RPMI7951 (cell line): ENCODE results near the gene AGPAT4. TPM values are rescaled to one million over a fixed set of nuclear protein-coding genes. Genes with fewer than 3 reads are reported as not detected.
"Not testable (repeated sequence)": the region's sequence is repeated elsewhere in the genome, so short reads cannot be mapped to it uniquely, and the experiment has no call there.

Experiments used
- DNase-seq: peaks from one replicate; pipeline ENCODE4 v3.0.0-alpha.2; 2012; ENCODE audit warnings: low read depth
- total RNA-seq: library from RNA; depleted of rRNA; stranded (reverse); fragments of >200 nt; shearing (Covaris generic); gene quantifications from 2 replicates; pipeline ENCODE4 v1.2.3, GENCODE V29; 2014

The AGPAT4 gene
- total RNA-seq, 1 experiment from 2014 or later = 16.2 TPM

DNA sequence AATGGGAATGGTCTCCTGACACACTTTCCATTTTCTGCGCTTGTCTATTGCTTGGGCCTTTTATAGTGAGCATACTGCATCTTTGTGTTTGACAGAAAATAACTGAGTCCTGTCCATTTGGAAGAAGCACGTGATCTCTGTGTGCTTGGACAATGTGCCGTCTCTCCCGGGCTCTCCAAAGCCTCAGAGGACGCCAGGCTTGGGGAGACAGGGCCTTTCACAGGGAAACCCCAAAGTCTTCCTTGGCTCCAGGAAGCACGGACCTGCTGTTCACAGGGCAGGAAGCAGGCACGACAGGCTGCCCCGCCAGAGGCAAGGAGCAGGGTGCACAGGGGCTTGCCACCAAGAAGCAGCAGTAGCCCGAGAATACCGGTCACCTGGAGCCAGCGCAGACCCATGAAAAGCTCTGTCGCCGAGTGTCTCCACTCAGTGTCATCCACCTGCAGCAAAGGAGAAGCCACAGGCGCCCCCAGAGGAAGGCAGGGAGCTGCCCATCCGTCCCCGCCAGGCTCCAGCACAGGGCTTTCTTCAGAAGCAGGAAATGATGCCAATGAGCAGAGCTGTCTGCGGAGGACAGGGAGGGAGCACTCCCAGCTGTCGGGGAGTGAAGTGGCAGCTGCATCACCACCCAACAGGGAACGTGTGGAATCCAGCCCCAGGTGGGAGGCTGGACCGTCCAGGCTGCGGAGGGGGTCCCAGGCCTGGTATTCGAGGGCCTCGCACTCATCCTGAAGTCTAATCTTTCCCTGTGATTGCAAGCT is 135.1 kb downstream of the AGPAT4 start:
- no peak for DNase-seq

DNA sequence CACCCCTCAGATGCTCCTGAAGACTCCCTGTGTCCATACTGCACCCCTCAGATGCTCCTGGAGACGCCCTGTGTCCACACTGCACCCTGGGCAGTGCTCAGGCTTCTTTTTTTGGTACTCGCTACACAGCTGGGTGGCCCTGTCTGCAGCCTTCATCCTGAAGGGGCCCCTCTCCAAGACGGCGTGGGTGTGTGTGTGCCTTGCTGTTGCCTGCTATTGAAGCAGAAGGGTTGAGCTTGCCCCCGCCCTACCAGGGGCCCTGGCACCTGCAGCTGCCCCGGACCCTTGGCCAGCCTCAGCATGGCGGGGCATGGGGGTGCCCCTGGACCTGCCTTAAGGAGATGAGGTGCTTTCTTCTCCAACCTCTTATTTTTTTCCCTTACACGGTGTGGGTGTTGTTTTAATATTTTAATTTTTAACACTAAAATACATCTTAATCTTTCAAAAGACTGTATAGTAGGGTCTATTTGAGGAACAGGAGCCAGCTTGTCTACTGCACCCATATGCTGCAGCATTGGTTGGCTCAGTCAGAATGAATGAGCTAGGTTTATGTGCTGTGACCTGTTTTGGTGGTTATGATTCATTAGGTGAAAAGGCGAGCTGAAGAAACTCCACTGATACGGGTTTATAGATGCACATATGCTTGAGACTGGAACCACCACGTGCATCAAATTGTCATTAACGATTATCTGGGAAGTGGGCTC is 135.9 kb downstream of the AGPAT4 start:
- peak; percentile 42 for DNase-seq

DNA sequence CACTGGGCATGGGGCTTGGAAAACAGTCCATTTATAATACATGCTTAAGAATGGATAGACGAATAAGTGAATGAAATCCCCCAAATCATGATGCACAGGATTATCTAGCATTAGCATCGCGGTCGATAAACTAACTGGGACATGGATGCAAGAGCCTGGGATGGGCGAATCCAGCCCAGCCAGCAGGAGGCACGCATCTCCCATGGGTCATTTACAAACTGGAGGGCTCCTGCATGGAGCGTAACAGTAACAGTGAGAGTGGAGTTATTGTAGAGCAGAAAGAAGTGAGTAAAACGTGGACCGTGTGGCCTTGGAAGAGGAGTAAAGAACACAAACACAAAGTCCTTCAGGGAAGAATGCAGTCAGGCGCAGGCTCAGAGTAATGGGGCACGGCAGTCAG is 136.5 kb downstream of the AGPAT4 start:
- no peak for DNase-seq

DNA sequence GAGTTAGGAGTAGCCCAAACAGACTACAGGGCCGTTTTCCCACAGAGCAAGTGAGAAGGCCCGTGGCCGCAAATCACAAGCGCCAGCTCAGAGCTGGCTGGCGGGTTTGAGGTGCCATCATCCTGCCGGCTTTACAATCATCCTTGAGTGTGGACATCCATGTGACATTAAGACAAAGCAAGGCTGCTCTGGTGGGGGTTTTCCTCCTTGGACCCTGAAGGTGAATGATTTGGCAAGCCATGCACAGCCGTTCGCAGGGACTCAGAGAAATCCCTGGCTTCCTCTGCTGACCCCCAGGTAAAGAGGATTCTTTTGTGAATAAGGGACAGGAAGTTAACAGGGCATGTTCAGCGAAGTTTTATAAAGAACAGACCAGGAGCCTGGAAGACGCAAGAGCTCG is 137.2 kb downstream of the AGPAT4 start:
- no peak for DNase-seq

DNA sequence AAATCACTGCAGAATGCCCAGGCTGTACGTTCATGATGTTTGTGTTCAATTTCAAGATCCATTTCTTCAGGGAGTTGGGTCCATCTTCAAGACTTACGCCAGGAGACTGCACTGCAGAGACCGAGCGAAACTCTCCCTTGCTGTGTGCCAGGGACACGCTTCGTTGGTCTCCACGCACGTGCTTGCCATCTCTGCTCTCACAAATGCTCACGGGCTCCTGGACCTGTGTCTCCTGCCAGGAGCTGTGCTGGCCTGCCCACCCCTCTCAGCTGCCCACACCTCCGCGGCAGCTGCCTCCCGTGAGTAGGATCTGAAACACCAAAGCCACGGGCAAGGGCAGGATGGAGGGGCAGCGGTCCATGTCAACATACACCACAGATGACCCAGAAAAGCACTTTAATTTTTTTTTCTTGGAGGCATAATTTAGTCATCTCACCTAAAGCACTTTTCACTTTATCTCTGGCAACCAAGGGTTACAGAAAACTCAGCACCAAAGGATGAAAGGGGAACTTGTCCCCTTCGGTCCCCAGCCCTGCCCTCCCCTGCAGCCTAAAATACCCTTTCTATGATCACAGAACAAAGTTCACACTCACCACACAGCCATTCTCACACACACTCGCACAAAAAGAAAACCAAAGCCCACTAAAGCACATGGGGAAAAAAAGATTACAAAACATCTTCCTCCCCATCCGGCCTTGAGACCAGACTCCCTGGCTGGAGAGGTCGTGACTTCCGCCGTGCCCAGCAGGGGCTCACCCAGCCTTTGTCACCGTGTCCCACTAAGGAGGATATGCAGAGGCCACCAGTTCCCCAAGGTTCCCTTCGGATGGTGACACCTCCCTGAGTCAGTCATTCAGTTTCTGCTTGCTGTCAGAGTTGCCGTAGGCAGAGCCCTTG is 137.9 kb downstream of the AGPAT4 start:
- no peak for DNase-seq

DNA sequence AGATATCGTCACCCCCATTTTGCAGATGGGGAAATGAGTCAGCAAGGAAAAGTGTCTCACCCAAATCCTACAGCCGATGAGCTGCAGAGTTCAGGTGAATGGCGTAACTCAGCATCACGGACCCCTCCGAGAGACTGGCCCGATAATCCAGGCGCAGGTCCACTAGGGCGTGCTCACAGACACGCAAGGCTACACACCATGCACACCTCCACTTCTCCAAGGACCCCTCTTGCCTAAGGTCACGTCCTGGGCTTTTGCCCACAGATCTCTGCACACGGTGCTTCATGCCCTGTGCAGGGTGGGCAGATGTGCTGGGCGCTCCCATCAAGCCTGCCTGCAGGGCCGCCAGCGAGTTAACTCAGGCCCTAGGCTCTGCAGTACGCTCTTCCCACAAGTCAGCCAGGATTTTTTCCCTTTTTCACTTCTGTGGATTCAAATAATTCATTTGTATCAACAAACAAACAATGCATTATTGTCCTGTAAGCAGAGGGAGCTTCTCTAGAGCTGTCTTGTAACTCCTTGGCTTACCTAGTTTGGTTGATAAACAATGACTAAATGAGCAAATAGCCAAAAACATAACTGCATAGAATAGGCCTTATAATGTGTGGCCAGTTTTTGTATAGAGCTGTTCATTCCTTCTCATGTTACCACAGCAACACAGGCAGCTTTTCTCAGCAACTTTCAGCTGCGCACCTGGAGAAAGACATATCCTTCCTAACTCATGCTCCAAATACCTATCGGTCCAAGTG is 139.1 kb downstream of the AGPAT4 start:
- DNase-seq = no peak

DNA sequence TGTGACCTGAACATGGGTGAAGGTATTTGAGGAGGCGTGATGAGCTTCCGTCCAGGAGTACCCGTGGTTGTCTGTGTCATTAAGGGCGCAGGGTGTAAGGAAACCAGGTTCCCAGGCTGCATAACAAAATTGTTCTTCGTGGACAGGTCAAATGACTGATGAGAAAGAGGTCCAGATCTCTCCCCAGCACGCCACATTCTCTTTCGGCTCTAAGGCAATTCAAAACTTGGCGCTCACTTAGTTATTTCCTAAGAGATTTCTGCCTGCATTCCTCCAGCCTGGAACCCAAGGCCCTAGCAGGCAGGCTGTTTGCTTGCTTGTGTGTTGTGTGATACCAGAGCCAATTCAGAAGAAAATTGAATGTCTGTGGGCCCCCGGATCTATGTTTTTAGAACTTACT is 139.9 kb downstream of the AGPAT4 start:
- DNase-seq = no peak

DNA sequence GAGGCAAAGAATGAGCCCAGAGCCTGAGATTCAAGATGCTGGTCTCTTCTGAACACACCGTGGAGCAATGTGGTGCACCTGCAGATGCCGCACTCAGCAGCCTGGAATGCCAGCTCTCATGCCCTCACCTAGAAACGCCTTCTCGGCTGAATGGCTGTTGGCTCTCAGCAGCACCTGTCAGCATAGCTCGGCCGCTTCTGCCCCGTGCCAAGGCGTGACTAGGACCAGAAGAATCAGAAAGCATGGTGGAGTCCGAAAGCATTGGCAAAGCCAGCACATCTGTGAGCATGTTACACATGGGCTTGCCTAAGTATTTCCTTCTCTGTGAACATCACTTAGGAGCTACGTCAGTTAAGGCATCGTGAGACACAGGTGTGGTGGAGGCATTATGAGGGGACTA is 141.5 kb downstream of the AGPAT4 start:
- DNase-seq = no peak

DNA sequence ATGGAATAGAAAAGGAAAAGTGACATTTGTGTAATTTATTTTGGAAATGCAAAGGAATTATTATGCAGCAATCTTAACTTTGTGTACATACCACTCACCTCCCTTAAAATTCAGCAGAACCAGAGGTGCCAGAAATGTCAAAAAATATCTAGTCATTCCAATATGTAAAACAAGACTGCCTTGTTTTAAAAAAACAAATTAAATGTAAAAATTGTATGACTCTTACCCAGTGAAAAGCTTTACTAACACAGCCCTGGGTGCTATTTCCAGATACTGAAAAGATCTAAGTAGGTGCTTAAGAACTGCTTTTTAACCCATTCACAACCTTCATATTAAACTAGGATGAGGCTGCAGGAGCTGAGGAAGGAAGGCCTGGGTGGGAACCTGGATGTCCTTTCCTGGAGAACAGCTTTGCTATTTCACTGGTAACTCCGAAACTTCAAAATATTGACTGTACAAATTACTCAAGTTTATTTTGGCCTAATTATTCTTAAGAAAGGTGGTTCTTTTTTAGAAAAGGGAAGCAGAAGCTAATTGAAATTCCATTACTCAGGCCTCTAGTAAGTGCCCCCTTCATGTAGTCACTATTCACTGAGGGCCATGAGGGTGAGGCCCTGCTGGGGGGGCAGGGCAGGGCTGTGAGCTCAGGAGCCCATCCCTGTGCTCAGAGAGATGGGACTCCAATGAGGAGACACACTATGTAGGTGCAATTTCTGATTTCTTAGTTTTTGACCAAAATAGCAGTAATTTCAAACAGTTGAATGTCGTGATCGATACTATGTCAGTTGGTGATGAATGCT is 142.7 kb downstream of the AGPAT4 start:
- no peak for DNase-seq

DNA sequence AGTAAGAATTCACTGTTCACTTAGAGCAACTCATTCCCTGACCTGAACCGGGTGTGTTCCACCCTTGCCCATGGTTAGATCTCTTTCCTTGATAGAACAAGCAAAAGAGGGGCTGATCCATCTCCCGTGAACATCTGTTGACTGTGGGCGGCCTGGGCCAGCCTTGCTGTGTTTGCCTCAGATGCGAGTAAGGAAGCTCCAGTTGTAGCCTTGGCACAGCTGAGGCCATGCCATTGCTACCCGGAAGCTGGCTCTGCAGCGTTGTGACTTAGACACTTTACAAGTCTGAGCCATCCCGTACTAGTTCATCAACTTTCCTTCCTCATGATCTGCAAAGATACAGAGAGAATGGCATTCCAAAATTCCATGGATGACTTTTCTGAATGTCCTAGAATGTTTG is 143.3 kb downstream of the AGPAT4 start:
- DNase-seq = no peak

DNA sequence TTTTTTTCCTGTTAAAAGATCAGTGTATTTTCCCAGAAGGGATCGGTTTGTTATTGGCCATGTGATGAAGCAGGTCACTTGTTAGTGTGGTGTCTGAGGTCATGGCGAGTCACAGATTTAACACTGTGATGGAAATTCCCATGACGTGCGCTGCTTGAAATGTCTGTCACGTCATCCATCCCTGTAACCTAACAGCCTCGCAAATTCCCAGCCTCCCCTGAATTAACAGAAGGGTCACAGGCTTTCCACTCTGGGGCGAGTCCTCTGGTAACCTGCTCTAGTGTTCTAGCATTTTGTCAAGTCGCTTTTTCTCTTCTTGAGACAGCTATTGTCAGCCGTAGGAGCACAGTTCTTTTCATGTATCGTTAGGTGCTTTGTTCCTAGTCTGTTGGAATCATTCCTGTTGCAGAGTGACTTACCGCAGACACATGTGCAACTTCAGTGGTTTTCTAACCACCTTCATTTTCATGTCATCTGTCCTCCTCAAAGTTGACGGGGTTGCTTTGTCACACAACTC is 145.1 kb downstream of the AGPAT4 start:
- DNase-seq = peak; percentile 76

DNA sequence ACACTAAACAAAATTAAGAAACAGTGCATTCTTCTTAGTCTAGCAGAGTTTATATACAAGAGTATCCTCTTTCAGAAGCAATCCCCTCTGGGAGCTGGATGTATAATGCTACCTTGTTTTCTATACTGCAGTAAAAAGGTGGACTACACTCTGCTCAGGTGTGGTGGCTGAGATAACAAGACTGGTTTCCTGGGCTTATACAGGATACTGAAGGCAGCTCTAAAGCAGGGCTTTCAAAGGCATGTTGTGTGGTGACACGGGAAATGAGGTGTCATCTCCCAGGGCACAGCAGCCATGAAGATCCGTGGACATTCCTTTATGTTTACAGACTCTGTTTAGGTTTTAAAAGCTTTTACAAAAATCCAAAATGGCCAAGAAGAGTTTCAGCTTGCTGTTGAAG is 145.6 kb downstream of the AGPAT4 start:
- no peak for DNase-seq

DNA sequence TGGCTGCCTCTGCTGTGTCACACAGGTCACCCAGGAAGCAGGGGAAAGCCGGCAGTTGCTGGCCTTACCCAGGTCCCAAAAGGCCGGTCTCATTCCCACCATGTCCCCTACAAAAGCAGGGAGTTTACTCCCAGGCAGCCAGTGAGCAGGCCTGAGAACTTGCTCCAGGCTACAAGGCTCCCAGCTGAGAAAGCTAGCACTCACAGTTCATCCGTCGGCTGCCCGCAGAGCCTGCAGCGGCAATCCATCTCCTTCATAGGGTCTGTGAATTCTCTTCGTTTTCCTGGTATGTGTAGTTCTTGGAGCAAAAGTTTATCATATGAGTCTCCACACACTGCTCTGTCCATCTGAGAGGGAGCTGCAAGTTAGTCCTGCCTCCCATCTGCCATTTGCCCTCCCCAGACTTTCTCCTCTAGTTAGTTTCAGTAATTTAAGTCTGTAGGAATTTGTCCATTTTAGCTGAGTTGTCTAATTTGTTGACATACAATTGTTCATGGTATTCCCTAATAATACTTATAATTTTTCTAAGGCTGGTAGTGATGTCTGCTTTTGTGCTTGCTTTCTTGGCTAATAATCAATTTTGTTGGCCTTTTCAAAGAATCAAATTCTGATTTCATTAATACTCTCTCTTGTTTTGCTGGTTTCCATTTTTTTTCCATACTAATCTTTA is 146.7 kb downstream of the AGPAT4 start:
- DNase-seq = no peak

DNA sequence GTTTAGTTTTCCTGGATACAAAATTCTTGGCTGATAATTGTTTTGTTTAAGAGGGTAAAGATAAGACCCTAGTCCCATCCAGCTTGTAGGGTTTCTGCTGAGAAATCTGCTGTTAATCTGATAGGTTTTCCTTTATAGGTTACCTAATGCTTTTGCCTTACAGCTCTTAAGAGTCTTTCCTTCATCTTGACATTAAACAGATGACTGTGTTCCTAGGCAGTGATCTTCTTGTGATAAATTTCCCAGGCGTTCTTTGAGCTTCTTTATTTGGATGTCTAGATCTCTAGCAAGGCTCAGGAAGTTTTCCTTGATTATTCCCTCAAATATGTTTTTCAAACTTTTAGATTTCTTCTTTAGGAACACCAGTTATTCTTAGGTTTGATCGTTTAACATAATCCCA is 148.3 kb downstream of the AGPAT4 start:
- no peak for DNase-seq

DNA sequence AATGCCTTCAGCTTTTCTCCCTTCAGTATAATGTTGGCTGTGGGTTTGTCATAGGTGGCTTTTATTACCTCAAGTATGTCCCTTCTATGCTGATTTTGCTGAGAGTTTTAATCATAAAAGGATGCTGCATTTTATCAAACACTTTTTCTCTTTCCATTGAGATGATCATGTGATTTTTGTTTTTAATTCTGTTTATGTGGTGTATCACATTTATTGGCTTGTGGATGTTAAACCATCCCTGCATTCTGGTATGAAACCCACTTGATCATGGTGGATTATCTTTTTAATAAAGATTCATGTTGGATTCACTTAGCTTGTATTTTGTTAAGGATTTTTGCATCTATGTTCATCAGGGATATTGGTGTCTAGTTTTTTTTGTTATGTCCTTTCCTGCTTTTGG is 150.5 kb downstream of the AGPAT4 start:
- DNase-seq = not testable (repeated sequence)

DNA sequence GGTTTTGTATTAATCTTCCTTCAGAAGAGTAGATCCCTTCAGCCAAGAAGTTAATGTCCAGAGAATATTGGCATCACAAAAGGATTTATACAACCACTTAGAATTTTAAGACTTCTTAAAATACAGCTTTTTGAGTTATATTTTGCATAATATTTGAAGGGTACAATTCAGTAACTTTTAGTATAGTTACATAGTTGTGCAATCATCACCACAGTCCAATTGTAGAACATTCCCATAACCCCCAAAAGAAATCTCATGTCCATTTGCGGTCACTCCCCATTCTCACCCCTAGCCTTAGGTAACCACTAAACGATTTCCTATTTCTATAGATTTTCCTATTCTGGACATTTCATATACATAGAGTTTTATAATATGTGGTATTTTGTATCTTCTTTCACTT is 155.9 kb downstream of the AGPAT4 start:
- DNase-seq = no peak

DNA sequence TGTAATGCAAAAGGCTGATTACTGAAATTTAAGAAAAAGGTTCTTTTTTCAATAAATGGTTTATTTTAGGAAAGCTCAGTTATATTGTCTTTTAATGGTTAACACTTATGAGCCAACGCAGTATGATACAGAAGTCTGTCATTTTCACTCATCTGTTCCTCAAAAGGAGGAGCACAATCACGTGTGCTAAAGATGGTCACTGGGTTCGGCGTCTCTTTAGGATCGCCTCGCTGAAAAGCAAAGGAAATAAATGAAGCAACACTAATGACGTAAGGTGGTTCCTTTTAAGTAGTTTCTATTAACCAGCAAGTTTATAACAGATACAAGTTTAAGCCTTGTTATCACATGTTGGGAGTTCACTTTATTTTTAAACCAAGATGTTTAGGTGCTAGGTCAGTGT is 156.6 kb downstream of the AGPAT4 start:
- DNase-seq = no peak

DNA sequence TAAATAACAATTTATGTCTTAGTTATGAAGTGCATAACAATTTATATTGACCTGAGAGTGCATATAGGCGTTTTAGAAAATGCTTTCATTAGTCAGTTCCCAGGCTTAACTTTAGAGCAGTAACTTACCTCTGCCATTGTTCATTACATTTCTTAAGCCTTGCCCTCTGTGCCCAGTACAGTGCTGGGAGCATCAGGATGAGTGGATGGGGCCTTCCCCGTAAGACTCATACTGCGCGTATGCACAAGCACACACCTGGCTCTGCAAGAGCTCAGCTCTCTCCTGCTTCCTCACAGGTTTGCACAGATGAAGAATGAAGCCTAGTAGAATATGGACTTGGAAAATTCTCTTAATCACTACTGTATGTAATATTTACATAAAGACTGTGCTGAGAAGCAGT is 157.3 kb downstream of the AGPAT4 start:
- DNase-seq = no peak

DNA sequence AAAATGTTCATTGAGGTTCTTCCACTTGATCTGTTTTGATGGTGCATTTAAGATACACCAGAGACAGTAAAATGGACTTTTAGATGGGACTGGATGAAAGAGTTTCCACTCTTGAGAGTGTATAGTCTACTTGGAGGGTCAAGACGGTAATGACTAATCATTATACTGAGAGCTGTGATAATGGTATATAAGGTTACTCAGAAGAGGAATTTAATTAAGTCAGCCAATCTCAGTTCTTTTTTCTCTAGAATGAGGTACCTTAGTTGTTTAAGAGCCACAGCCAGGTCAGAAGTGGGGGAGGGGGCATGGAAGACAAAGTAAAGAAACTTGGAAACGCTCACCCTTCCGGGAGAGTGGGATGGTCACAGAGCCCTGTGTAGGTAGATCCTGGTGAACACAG is 158.4 kb downstream of the AGPAT4 start:
- DNase-seq = no peak

DNA sequence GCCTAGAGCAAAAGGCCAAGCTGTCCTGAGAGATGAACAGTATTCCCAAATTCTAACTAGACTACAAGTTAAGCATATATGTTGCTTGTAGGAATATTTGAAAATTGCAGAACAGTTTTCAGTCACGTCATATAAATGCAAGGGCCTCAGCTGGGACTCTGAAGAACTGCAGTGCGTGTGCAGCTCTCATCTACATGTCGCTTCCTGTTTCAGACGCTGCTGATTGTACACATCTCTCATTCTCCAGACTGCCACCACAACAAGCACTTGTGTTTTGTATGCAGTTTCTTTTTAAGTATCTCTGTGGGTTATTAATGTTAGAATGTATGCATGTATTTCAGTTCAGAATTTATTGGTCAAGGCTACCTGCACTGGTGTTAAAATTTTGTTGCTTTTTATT is 162.6 kb downstream of the AGPAT4 start:
- no peak for DNase-seq
